ENCODE results near the gene VAPB.

VAPB gene

DNA sequence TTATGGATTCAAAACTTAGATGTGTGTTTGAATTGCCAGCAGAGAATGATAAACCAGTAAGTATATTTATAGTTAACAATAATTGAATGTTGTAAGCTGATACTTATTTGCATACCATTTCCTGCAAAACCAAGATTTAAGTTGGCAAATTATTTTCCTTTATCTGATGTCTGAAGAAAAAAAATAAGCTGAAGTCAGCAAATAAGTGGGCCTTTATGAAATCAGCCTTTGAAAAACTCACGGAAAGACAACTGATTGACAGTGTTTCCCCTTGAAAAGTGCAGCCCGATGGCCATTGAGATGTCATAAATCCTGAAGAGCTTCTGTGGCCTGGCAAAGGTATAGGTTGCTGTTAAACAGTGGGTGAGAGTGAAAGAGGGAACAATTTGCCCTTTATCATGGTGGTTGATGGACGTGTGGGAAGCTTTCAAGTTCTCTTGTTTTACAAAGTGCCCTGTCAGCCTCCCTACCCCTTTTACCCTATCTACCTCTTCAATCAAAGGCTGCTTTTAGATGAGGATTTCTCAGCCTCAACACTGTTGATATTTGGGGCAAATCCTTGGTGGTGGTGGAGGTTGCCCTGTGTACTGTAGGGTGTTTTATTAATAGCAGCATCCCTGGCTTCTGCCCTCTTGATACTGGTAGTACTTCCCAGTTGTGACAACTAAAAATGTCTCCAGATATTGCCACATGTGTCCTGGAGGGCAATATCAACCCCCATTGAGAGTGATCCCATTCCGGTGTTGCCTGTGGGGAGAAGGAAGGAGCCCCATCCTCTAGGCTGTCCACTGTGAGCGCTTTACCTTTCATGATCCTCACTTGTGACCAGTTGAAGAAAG, 50.2 kb downstream of the VAPB start:
- no peak for ATAC-seq

DNA sequence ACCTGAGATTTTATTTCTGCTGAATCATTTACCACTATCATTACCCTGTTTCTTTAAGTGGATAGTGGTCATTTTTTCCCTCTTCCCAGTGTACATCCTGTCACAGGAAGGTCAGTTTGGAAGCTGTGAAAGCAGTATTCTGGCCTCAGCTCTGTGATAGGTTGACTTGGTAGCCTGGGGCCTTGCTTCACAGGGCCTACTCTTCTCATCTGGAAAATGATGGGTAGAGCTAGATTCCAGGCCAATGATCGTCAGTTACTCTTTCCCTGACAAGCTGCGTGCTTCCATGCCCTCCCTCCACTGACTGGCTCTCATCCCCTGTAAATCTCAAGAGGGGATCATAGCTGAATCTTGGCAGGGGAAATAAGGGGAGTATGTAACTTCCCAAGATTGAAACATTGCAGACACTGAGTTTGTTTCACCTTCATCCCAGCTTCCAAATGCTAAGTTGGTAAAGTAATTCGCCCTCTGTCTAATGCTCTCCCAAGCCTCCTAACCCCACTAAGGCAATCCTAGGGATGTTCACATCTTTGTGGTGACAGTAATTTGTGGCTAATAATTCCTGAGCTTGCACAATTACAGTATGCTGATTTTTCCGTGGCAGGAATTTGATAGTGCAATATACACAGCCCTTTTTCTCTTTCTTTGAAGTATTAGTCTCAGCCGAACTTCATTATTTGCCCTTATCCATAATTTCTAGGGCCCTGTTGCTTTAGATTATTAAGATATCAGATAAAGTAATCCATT, 51.2 kb downstream of the VAPB start:
- no peak for ATAC-seq

DNA sequence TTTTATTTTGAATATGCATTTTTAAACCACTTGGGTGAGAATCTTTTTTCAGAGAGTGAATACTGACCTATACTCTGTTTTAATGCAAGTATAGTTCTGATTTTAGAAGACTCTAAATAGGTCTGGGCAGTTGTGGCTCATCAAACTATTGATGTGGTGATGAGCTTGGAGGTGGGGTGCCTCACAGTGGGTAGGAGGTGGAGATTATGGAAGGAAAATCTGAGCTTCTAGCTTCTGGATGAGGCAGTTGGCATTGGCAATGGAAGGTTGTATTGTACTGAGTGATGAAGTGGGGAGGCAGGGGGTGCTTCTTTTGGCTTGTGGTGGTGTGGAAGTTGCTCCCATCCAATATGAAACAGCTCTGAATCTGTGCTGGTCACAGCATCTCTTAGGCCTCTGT, 52.7 kb downstream of the VAPB start:
- ATAC-seq: no peak

DNA sequence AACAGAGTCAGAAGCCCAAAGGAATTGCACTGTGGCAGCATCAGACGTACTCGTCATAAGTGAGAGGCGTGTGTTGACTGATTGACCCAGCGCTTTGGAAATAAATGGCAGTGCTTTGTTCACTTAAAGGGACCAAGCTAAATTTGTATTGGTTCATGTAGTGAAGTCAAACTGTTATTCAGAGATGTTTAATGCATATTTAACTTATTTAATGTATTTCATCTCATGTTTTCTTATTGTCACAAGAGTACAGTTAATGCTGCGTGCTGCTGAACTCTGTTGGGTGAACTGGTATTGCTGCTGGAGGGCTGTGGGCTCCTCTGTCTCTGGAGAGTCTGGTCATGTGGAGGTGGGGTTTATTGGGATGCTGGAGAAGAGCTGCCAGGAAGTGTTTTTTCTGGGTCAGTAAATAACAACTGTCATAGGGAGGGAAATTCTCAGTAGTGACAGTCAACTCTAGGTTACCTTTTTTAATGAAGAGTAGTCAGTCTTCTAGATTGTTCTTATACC, 55.8 kb downstream of the VAPB start:
- ATAC-seq: no peak

DNA sequence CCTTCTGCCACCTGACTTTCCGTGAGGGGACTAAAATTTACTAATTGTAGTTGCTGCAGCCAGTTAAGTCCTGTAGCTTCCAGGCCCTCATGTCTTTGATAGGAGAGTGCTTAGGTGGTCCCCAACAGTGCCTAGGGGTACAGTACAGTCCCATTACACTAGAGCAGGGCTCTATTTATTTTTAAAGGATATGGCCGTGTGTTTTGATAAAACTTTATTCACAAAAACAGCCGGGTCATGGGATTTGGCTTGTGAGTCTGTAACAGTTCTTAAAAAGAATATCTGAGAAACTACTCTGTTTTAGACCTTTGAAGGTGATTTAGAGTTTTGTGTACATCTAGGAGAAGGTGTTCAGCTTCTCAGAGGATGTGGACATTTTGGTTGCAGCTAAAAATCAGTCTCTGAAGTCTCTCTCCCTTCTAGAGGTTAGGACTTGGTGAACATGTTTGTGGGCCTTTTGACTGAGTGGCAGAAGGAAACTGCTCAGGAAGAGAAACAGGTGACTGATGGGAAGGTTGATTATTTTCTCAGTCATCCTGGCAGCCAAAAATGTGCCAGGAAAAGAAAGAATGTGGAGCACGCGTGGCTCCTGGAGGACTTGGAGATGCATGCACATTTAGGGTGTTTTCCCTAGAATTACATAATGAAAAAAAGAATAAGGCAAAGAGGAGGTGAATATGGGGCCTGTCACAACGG, 57.4 kb downstream of the VAPB start:
- ATAC-seq: no peak

DNA sequence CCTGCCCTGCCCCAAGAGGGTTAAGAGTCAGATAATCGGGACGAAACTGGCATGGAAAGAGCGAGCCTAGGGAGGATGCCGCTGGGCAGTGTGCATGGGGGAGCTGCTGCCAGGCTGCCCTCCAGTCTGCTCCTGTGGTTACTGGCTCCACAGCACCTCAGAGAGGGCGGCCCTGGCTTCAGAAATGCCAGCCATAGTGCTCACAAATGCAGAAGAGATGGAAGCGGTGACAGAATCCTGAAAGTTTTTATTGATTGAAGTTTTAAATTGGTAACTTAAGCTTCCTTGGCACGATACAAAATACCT, 57.9 kb downstream of the VAPB start:
- ATAC-seq: no peak

DNA sequence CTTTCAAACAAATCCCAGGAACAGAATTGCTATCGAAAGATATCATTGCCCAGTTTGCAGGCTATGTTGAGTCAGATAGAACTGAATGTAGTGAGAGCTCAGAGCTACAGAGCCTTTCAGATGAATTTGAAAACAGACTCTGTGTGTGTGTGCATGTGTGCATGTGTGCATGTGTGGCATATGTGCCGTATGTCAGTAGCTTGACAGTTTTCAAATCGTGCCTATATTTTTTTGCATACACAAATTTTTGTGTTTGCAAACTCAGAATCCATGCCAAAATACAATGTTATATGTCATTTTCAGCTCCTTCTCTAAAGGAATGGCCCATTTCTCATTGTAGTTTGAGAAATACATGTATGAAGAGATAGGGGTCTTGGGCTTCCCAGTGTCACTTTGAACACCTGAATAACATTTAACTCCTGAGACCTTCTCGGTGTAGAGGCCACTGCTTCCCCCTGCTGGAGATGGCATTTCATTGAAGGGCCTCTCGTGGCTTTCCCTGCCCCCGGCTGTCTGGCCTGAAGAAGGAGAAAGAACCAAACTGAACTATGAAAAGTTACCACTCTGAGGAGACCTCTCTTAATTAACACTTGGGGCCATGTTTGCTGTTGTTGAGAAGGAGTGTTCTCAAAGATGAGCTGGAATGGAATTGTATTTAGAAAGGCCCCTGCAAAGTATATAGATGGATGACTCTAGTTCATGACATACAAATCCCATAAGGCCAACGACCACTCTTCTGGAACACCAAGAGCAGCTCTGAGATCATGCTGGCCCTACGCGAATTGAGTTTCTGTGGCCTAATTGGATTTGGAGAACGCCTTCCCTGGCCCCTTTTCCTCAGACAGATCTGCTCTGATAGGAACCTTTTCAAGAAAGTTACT, 58.7 kb downstream of the VAPB start:
- ATAC-seq: peak in 1 of 2 donors; percentile 55

DNA sequence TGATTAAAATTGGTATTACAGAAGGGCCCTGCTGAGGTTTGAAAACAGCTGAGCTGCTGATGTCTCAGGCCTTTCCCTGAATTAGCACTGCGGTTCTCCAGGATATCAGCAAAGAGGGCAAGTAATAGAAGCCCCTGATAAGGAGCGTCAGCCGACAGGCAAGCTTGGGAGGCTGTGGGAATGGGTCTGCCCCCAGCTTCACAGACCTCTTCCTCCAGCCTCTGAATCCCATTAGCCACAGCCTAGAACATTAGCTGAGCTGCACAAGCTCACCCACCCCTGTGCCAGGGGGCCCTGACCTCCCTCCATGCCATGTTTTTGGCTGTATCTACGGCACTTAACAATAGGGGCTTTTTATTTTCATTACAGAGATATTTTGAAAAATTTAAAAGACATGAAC, 59.9 kb downstream of the VAPB start:
- no peak for ATAC-seq

DNA sequence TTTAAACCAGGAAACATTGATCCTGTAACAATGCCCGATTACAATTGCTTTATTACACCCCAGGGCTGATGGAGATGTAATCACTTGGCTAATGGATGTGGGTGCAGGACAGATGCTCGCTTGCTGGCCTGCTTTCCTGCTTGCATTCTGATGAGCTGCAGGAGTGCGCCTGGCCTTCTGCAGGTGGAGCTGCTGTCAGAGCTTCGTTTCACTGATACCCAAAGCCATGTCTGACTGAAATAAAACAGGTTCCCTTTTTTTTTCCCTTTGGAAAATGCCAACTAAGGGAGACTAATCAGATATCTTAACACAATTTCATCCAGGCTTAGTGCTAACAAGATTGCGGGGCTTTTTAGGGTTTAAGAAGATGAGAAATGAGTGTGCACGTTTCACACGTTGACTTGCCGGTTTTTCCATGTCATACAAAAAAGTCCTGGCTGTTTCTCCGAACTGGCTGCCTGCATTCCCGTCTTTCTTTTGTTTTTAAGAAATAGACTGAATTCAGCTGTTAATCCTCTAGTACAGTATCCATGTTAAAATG, 60.7 kb downstream of the VAPB start:
- ATAC-seq: no peak

DNA sequence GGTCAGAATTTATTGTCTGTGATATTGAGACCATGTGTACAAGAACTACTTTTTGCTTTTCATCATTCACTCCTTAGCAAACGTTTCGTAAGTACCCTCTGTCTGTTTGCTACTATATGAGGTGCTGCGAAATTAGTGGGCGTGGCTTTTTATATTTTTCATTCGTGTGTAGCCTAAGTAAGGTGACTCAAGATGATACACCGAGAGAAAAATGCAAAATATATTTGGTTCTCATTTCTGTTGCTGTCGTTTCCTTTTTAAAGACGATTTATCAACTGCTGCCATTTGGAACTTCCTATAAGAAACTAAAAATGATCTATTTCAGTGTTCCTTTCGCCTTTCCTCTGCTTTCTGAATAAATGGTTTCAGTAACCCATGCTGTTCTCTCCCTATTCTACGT, 61.2 kb downstream of the VAPB start:
- ATAC-seq: no peak

DNA sequence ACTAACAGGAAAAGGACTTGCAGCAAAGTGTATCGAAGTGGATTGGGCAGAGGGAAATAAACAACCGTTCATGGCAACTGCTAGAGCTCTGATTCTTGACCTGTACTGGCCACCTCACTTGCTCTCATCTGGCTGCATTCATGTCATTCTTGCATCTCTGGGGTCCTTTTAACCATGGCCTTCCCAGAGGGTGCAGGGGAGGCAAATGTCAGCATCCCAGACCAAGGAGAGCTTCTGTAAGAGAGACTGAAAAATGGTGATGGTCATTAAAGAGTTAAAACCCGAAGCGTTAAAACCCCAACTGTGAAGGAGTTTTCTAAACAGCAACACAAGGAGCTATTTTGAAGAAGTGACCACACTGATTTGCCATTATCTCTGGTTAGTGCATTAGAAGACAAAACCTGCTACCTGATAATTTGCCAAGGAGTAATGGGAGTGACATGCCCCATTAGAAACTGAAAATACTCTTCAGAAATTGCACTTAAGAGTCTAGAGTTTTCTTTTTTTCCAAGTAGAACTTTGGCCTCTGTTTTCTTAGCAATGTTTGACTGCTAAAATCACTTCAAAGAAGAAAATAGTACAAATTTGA, 63.7 kb downstream of the VAPB start:
- ATAC-seq: no peak

DNA sequence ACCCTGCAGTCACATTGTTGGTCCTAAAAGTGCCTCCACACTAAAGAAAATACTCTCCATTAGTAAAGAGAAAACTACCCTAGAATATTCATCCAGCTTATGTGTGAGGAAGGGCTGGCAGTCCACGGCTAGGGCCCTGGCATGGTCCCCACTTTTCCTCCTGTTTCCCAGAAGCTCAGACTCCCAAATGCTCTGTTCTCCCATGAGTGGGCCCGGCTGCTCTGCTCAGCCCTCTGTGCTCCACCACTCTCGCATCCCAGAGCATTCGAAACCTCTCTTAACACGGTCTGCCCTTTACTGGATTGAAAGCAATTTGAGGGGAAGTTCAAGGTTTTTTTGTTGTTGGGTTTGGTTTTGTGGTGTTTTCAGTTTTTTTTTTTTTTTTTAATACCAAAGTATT, 64.4 kb downstream of the VAPB start:
- ATAC-seq: no peak

DNA sequence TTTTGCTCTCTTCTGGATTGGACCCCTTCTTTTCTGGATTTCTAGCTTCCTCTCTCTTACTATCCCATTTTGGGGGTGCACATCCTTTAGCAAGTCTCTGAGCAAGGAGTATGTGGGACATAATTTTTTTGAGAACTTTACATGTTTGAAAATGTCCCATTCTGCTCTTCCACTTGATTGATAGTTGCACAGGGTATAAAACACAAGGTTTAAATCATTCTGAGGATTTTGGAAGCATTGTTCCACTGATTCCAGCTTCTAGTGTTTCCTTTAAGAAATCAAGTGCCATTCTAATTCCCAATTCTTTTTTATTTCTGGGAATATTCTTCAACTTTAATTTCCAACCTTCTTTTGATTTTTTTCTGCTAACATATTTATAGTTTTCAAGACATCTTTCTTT, 65.4 kb downstream of the VAPB start:
- no peak for ATAC-seq

DNA sequence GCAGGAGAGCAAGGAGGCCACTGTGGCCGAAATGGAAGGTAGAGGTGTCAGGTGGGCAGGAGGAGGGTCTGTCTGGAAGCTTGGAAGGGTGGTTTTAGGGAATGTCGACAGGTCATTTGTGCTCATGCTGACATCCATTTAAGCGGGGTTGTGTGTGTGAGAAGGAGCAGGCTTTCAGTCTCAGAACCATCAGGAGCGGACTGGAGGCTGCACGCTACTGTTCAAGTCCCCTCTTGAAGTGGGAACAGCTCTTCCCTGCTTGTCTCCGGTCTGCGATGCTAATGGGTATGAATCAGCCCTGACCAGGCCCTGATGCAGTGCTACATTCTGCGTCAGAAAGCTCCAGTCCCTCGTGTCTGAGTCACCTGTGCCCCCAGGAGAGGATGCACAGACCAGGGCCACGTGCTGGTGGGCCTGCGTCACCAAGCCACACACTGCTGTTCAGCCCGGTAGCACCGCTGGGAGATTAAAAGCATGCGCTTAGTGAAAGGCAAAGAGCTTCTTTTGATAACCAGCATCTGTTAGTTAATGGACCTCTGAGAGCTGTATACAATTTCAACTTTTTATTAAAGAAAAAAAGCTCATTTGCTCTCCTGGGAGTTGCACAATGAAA, 68.2 kb downstream of the VAPB start:
- ATAC-seq: no peak

DNA sequence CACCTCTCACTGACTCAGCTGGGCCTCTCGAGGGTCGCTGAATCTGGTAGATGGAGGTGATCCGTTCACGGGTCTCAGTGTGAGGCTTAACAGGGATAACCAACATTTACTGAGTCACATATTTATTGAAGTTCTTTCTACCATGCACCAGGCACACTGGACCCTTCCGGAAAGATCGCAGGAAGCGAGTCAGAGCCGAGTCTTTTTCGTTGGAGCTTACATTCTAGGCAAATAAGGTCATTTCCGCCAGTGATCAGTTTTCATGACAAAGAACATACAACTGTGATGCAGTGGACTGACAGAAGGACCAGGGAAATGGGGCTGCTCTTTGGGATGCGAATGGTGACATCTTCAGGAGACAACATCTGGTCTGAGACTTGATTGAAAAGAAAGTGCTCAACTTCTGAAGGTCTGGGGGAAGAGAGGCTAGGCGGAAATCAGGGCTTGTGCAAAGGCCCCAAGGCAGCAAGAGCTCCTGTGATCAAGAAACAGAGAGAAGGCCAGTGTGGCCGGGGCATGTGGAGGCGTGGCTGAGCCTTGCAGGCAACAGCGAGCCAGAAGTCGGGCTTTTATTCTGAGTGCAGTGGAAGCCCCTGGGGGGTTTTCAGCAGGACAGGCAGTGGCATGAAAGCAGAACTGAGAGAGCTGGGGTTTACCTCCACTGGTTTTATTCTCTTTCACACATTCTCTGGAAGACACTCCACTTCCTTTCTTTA, 69.5 kb downstream of the VAPB start:
- peak; percentile 67 to 69 for ATAC-seq

DNA sequence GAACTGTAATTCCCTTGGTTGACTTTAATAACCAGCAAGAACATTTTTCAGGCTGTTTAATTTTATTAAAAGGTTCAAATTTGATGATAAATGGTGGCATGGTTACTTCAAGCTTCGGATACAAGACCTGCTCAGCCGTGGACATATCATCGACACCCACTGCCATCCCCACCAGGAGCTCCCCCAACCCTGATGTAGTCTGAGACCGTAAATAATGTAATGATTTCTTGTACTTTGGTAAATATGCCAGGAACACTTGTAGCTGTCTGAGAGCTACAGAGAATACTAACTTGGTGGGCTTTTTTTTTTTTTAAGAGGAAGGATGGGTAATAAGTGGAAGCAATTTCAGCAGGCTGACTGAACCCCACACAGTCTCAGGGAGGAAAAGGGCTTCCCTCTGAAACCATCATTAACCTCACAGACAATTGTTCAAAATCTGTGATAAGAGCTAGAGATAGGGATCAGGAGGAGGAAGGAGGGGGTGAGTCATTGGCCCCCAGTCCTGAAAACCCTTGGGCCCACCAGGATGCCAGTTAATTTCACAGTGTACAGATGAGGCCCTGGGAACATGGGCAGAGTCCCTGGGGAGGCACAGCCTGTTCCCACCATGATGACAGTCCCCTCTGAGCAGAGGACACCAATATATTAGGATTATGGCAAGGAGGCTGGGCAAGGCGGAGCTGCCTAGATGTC, 70.2 kb downstream of the VAPB start:
- ATAC-seq: no peak

DNA sequence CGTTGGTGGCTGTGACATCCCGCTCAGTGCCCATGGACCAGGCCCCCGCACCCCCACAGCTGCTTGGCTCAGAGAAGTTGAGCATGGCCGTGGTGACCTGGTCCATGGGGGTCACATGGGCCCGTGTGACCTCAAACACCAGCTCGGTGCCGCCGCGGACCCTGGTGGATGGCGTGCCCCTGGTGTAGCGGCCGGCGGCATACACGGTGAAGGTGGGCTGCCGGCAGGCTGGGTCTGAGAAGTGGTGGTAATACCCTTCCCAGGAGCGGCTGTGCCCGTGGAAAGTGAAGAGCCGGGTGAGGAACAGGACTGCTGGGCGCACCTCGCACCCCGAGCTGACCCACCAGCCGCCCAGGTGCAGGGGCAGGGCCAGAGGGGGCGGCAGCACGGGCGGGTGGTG, 72.1 kb downstream of the VAPB start:
- ATAC-seq: no peak

DNA sequence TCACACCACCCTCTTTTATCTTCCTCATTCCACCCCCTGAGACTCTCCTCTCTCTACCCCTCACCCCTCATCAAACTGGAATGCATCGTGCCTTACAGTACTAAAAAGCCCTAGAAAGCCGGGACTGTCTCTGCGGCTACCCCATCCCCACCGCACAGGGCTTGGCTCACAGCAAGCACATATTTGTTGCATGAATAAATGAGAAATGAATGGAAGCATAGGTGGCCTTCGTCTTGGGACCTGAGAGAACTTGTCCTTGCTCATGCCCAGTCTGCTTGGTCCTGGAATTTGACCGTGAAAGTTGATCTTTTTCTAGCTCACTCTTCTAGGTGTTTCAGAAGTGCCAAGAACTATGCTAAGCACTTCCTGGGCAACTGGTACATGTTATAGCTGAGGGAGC, 72.9 kb downstream of the VAPB start:
- ATAC-seq: no peak

DNA sequence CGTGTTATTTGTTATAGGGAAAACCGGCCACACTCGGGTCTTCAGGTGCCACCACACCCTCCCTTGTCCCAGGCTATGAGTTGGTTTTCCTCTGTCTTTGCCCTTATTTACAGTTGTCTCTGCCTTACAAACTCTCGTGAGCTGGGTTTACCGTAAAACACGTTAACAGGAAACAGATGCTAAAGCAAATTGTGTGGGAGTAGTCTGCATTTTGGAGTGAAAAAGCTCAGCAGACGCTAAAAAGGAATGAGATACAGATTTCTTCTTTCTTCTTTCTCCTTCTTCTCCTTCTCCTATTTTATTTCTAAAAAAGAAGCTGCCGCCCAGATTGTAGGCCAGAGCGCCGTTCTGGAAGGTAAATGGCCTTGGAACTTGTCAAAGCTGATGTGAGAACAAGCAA, 74.2 kb downstream of the VAPB start:
- ATAC-seq: no peak

DNA sequence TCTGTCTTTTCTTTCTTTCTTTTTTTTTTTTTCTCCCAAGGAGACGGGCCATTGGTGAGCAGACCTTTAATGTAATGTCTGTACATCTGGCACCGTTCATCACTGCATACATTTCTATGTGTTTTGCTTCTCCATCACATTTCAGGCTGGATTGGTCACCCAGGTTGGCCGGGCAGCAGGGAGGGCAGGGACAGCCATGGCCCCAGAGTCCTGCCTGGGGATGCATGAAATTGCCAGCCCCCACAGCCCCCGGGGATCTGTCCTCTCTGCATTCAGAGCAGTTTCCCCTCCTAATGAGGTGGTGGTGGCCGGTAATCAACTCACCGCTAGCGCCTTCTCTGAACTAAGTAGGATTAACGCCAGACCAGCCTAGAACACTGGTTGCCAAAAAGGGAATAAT, 75.8 kb downstream of the VAPB start:
- ATAC-seq: no peak

Measured in activated CD4-positive, CD25-positive, alpha-beta regulatory T cell treated with anti-CD3 and anti-CD28 coated beads, Interleukin-2, amount 50 U/mL, for 24 hours (primary cell).